K562 (cell line): Measurements from ENCODE around the gene MRPL40. TPM values are rescaled to one million over a fixed set of nuclear protein-coding genes. Genes with fewer than 3 reads are reported as not detected.

Experiments
- ATAC-seq: fragments of 200-7000 bp; cut with Tn5 transposase; 3 replicates; pipeline ENCODE4 v1.9.1; 2020; ENCODE audit warnings: moderate library complexity
- BruUV-seq: library from RNA; stranded (reverse); fragments of 400-500 nt; replicated peaks from 2 replicates; lab custom pipeline; 2021; lab: Mats Ljungman, UMichigan
- CTCF ChIA-PET: fragments of 300-600 bp; formaldehyde crosslinking; extraction: SDS; loops from one replicate; lab custom pipeline; 2021; ENCODE audit warnings: low intra/inter-chr PET ratio; lab: Yijun Ruan, JAX
- POLR2A ChIA-PET: fragments of 300-600, 350-650 bp; sonication (Branson Sonifier 250); formaldehyde crosslinking; extraction: SDS; loops from one replicate; lab custom pipeline; 2021; ENCODE audit warnings: antibody characterized with exemption, inconsistent platforms; lab: Yijun Ruan, JAX
- DNase-seq, 4 experiments: peaks; one replicate each; pipeline versions ENCODE4 v3.0.0 to v3.0.0-alpha.2; 2011 to 2018; ENCODE audit warnings: low spot score in 3 of 4, mixed read lengths in 3 of 4; ENCODE audit errors: extremely low read depth in 1 of 4
- FAIRE-seq: peaks from 2 replicates; lab custom pipeline; 2011; peaks lifted over from hg19 to GRCh38; lab: Jason Lieb, UNC
- H2AFZ ChIP-seq: 2 replicates; pipeline ENCODE4 v1.6.0; 2011; ENCODE audit warnings: low read depth, low read length, control low read depth, inconsistent platforms
- H3K27ac ChIP-seq: fragments of 200-600 bp; 3 replicates; pipeline ENCODE4 v1.8.0; 2011; ENCODE audit warnings: low read depth, mild to moderate bottlenecking, control low read depth, inconsistent platforms, low read length, moderate library complexity, mixed read lengths; ENCODE audit errors: extremely low read depth
- H3K27me3 ChIP-seq, 2 experiments: fragments of 300-600 bp in 1 of 2; 2 replicates in 1 of 2; 3 replicates in 1 of 2; pipeline versions ENCODE4 v1.6.0 to v1.8.0; 2011; ENCODE audit warnings: inconsistent platforms in 2 of 2, low read length in 2 of 2, mild to moderate bottlenecking in 1 of 2, mixed read lengths in 1 of 2, moderate library complexity in 1 of 2; ENCODE audit not compliant: control insufficient read depth in 2 of 2, insufficient read depth in 2 of 2
- H3K36me3 ChIP-seq: fragments of 300-600 bp; 3 replicates; pipeline ENCODE4 v1.8.0; 2011; ENCODE audit warnings: mild to moderate bottlenecking, low read length, inconsistent platforms; ENCODE audit not compliant: control insufficient read depth, insufficient read depth
- H3K4me1 ChIP-seq, 2 experiments: fragments of 200-600 bp in 1 of 2; replicated peaks in 1 of 2; 2 replicates in 1 of 2; 3 replicates in 1 of 2; pipeline versions ENCODE4 v1.5.1 to v1.8.0; 2011; ENCODE audit warnings: inconsistent platforms in 2 of 2, low read length in 2 of 2, mild to moderate bottlenecking in 1 of 2, mixed read lengths in 1 of 2, moderate library complexity in 1 of 2; ENCODE audit not compliant: control insufficient read depth in 2 of 2, insufficient read depth in 2 of 2
- H3K4me2 ChIP-seq: 2 replicates; pipeline ENCODE4 v1.6.1; 2011; ENCODE audit warnings: low read length, control low read depth, inconsistent platforms, mixed read lengths; ENCODE audit not compliant: insufficient read depth
- H3K4me3 ChIP-seq: fragments of 200-600 bp; sonication (generic), shearing (Covaris generic); 2 replicates; pipeline ENCODE4 v1.5.1; 2016; ENCODE audit warnings: control low read depth, inconsistent platforms
- H3K79me2 ChIP-seq: fragments of 200-600 bp; 3 replicates; pipeline ENCODE4 v1.8.0; 2011; ENCODE audit warnings: low read length, inconsistent platforms; ENCODE audit not compliant: control insufficient read depth, insufficient read depth
- H3K9ac ChIP-seq, 2 experiments: 2 replicates each; pipeline versions ENCODE4 v1.6.0 to v1.6.1; 2011; ENCODE audit warnings: low read depth in 2 of 2, low read length in 2 of 2, control low read depth in 1 of 2, inconsistent platforms in 1 of 2, mild to moderate bottlenecking in 1 of 2, mixed read lengths in 1 of 2; ENCODE audit not compliant: insufficient read depth in 1 of 2
- H3K9me1 ChIP-seq: one replicate; pipeline ENCODE4 v1.6.0; 2011; ENCODE audit warnings: inconsistent platforms, mild to moderate bottlenecking, low read length, moderate library complexity; ENCODE audit not compliant: control insufficient read depth, insufficient read depth
- H3K9me3 ChIP-seq: replicated peaks from 2 replicates; pipeline ENCODE4 v1.5.1; 2011; ENCODE audit warnings: low read depth, low read length, inconsistent platforms; ENCODE audit not compliant: control insufficient read depth, insufficient read depth
- H4K20me1 ChIP-seq: replicated peaks from 2 replicates; pipeline ENCODE4 v1.6.1; 2011; ENCODE audit warnings: low read length, inconsistent platforms, mixed read lengths; ENCODE audit not compliant: control insufficient read depth, insufficient read depth
- BHLHE40 ChIP-seq: IDR thresholded peaks from 2 replicates; pipeline ENCODE4 v1.6.1; 2011; ENCODE audit warnings: low read length, improper control_type of control experiment
- CC2D1A ChIP-seq: fragments of 450-650 bp; IDR thresholded peaks from 2 replicates; pipeline ENCODE4 v1.6.1; 2017; ENCODE audit warnings: mild to moderate bottlenecking
- IFI16 ChIP-seq: fragments of 250-450 bp; sonication (Bioruptor Pico); IDR thresholded peaks from 2 replicates; pipeline ENCODE4 v2.1.2; 2022; ENCODE audit warnings: mild to moderate bottlenecking, inconsistent platforms
- KLF1 ChIP-seq: fragments of 450-650 bp; IDR thresholded peaks from 2 replicates; pipeline ENCODE4 v1.6.1; 2016; ENCODE audit warnings: missing genetic modification characterization, missing compliant biosample characterization
- NELFE ChIP-seq: IDR thresholded peaks from 2 replicates; pipeline ENCODE4 v1.6.1; 2011; ENCODE audit warnings: mild to moderate bottlenecking; ENCODE audit not compliant: insufficient read depth, insufficient read length
- PRPF4 ChIP-seq: fragments of 200-400 bp; formaldehyde crosslinking; IDR thresholded peaks from one replicate; pipeline ENCODE4 v1.6.1; 2017; ENCODE audit warnings: low read length, low read depth, mild to moderate bottlenecking; ENCODE audit not compliant: insufficient read depth, poor library complexity, severe bottlenecking
- SETDB1 ChIP-seq: IDR thresholded peaks from one replicate; pipeline ENCODE4 v1.6.1; 2012; ENCODE audit warnings: low read length, control low read depth, inconsistent platforms
- SREBF2 ChIP-seq: sonication (generic); formaldehyde crosslinking; IDR thresholded peaks from 2 replicates; pipeline ENCODE4 v1.4.0; 2020; ENCODE audit warnings: mild to moderate bottlenecking, missing genetic modification reagents
- TAL1 ChIP-seq: fragments of 450-650 bp; IDR thresholded peaks from 2 replicates; pipeline ENCODE4 v1.6.1; 2016; ENCODE audit warnings: mild to moderate bottlenecking
- ZNF280A ChIP-seq: fragments of 450-650 bp; IDR thresholded peaks from 2 replicates; pipeline ENCODE4 v1.6.1; 2018; ENCODE audit warnings: mild to moderate bottlenecking, low read depth; ENCODE audit not compliant: partially characterized antibody
- WGBS: fragments of 100-300 bp; shearing (Covaris generic); methylation state at CpG from one replicate; pipeline ENCODE4 v1.1.6; 2016; ENCODE audit warnings: low coverage, mixed read lengths; ENCODE audit not compliant: insufficient coverage; ENCODE audit errors: missing lambda C conversion rate; 5-methylcytosine and 5-hydroxymethylcytosine counted together
- in situ Hi-C: fragments of 300-500 bp; cut with MboI; formaldehyde crosslinking; loops from 4 replicates; pipeline ENCODE4 v1.15.0; 2018; ENCODE audit warnings: inconsistent platforms, mixed read lengths
- intact Hi-C: fragments of 100-400 bp; cut with micrococcal nuclease; formaldehyde crosslinking; loops from 2 replicates; pipeline ENCODE4 v1.14.2; 2022
- polyA plus RNA-seq, 8 experiments: library from polyadenylated mRNA; depleted of rRNA in 4 of 8; stranded (reverse) in 5 of 8; unstranded in 3 of 8; fragments of >200 nt; fragmentation: Nextera tagmentation in 2 of 8; fragmentation: Illumina TruSeq in 1 of 8; extraction: Ambion mirVana in 2 of 8; extraction: Trizol in 1 of 8; gene quantifications; 2 replicates each; pipeline versions ENCODE4 v1.2.1 to v1.2.3, GENCODE V29; 2011 to 2014; ENCODE audit warnings: inconsistent platforms in 1 of 8, missing spikeins in 1 of 8
- total RNA-seq, 7 experiments: library from RNA; depleted of rRNA in 6 of 7; stranded (reverse); fragments of >200 nt in 6 of 7; fragmentation: Illumina TruSeq in 2 of 7; extraction: Trizol in 2 of 7; gene quantifications; 2 replicates each; pipeline versions ENCODE4 v1.2.1 to v1.2.3, GENCODE V29; 2011 to 2021; ENCODE audit warnings: low replicate concordance in 1 of 7
- TF ChIP-seq, protein P1 (sequence below): fragments of 450-650 bp; IDR thresholded peaks from one replicate; pipeline ENCODE4 v1.6.1; 2018; ENCODE audit warnings: mild to moderate bottlenecking, moderate library complexity; ENCODE audit not compliant: partially characterized antibody
- TF ChIP-seq, protein P2 (sequence below), 2 experiments: fragments of 450-650 bp; IDR thresholded peaks; 2 replicates each; pipeline ENCODE4 v1.6.1; 2016
- TF ChIP-seq, protein P3 (sequence below): sonication (generic); formaldehyde crosslinking; IDR thresholded peaks from 2 replicates; pipeline ENCODE4 v1.8.1; 2023; ENCODE audit warnings: missing genetic modification reagents, mild to moderate bottlenecking, borderline replicate concordance

The MRPL40 gene
- total and polyA plus RNA-seq, 9 of the 15 experiments (the other 6 are each of a cell fraction or from before 2014, with no cell fraction given) = 132 to 652 (median 208) TPM

GRCh38 chr22:19454156-19454555 lies 21.8 kb downstream of the MRPL40 start (continued):
- TF ChIP-seq, protein P1, sequence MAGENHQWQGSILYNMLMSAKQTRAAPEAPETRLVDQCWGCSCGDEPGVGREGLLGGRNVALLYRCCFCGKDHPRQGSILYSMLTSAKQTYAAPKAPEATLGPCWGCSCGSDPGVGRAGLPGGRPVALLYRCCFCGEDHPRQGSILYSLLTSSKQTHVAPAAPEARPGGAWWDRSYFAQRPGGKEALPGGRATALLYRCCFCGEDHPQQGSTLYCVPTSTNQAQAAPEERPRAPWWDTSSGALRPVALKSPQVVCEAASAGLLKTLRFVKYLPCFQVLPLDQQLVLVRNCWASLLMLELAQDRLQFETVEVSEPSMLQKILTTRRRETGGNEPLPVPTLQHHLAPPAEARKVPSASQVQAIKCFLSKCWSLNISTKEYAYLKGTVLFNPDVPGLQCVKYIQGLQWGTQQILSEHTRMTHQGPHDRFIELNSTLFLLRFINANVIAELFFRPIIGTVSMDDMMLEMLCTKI = no peak
- no peak for TF ChIP-seq IFI16 (CRISPR knock-in tag)
- no peak for TF ChIP-seq CC2D1A
- no peak for TF ChIP-seq NELFE
- peak; percentile 18 for TF ChIP-seq SETDB1
- no peak for TF ChIP-seq ZNF280A
- TF ChIP-seq TAL1 = no peak
- TF ChIP-seq SREBF2 (CRISPR knock-in tag) = no peak
- TF ChIP-seq KLF1 = no peak

GRCh38 chr22:19455033-19455432 lies 22.7 kb downstream of the MRPL40 start:
- no TSS peak for BruUV-seq
- no peak overlapping the region for H2AFZ ChIP-seq
- POLR2A ChIA-PET = interaction anchor here (0.8 to 7.8 kb wide), 7 partner anchors 9 to 28 kb away, joined by 3 to 131 read pairs (median 8); partner anchors contain the start of genes C22orf39 and HIRA
- FAIRE-seq (no peak), DNase-seq (no peak), ATAC-seq (no peak)
- no peak overlapping the region for H3K9ac ChIP-seq
- H3K79me2 ChIP-seq = no peaks in the 10 kb centered on the region
- H3K27ac ChIP-seq = no peak overlapping the region
- intact Hi-C loops = no loop called here
- H3K4me1 ChIP-seq = no peaks in the 10 kb centered on the region
- CTCF ChIA-PET = no interaction called here
- no peak overlapping the region for H3K4me3 ChIP-seq
- H3K9me1 ChIP-seq = no peaks in the 10 kb centered on the region
- H3K36me3 ChIP-seq = peaks cover 96% of the 10 kb centered on the region
- 0 out of 2 replicates have a peak, but pooled peaks cover 3% of the 10 kb centered on the region for H4K20me1 ChIP-seq
- H3K27me3 ChIP-seq = no peaks in the 10 kb centered on the region
- in situ Hi-C loops = no loop called here
- H3K9me3 ChIP-seq = no peaks in the 10 kb centered on the region
- no peak overlapping the region for H3K4me2 ChIP-seq
- 93% methylated on average over 2 of the region's 2 CpGs for WGBS
- no peak for TF ChIP-seq BHLHE40
- TF ChIP-seq PRPF4 = no peak
- TF ChIP-seq, protein P2, sequence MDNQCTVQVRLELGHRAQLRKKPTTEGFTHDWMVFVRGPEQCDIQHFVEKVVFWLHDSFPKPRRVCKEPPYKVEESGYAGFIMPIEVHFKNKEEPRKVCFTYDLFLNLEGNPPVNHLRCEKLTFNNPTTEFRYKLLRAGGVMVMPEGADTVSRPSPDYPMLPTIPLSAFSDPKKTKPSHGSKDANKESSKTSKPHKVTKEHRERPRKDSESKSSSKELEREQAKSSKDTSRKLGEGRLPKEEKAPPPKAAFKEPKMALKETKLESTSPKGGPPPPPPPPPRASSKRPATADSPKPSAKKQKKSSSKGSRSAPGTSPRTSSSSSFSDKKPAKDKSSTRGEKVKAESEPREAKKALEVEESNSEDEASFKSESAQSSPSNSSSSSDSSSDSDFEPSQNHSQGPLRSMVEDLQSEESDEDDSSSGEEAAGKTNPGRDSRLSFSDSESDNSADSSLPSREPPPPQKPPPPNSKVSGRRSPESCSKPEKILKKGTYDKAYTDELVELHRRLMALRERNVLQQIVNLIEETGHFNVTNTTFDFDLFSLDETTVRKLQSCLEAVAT (IDR thresholded peaks at IDR 0.05) = no peak
- TF ChIP-seq, protein P3, sequence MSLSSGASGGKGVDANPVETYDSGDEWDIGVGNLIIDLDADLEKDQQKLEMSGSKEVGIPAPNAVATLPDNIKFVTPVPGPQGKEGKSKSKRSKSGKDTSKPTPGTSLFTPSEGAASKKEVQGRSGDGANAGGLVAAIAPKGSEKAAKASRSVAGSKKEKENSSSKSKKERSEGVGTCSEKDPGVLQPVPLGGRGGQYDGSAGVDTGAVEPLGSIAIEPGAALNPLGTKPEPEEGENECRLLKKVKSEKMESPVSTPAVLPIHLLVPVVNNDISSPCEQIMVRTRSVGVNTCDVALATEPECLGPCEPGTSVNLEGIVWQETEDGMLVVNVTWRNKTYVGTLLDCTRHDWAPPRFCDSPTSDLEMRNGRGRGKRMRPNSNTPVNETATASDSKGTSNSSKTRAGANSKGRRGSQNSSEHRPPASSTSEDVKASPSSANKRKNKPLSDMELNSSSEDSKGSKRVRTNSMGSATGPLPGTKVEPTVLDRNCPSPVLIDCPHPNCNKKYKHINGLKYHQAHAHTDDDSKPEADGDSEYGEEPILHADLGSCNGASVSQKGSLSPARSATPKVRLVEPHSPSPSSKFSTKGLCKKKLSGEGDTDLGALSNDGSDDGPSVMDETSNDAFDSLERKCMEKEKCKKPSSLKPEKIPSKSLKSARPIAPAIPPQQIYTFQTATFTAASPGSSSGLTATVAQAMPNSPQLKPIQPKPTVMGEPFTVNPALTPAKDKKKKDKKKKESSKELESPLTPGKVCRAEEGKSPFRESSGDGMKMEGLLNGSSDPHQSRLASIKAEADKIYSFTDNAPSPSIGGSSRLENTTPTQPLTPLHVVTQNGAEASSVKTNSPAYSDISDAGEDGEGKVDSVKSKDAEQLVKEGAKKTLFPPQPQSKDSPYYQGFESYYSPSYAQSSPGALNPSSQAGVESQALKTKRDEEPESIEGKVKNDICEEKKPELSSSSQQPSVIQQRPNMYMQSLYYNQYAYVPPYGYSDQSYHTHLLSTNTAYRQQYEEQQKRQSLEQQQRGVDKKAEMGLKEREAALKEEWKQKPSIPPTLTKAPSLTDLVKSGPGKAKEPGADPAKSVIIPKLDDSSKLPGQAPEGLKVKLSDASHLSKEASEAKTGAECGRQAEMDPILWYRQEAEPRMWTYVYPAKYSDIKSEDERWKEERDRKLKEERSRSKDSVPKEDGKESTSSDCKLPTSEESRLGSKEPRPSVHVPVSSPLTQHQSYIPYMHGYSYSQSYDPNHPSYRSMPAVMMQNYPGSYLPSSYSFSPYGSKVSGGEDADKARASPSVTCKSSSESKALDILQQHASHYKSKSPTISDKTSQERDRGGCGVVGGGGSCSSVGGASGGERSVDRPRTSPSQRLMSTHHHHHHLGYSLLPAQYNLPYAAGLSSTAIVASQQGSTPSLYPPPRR (CRISPR knock-in tag) = no peak
